NCI-H1930 (cell line): ENCODE results near the gene POU4F1.
"Not testable (repeated sequence)": the region's sequence is repeated elsewhere in the genome, so short reads cannot be mapped to it uniquely, and the experiment has no call there.

ENCODE experiments used
- DNase-seq, 2 experiments: peaks; one replicate each; lab custom pipeline; 2025; lab: John Stamatoyannopoulos, UW

The POU4F1 gene, protein sequence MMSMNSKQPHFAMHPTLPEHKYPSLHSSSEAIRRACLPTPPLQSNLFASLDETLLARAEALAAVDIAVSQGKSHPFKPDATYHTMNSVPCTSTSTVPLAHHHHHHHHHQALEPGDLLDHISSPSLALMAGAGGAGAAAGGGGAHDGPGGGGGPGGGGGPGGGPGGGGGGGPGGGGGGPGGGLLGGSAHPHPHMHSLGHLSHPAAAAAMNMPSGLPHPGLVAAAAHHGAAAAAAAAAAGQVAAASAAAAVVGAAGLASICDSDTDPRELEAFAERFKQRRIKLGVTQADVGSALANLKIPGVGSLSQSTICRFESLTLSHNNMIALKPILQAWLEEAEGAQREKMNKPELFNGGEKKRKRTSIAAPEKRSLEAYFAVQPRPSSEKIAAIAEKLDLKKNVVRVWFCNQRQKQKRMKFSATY

GRCh38 chr13:78603240-78603957 is at the start of gene POU4F1:
TSS of gene POU4F1 (minus strand) at chr13:78603552. CDS start at chr13:78603326, 226 bp downstream.
- DNase-seq: peak; percentile 91 to 93

GRCh38 chr13:78652651-78653050 is 49.3 kb upstream of the POU4F1 start:
- DNase-seq: no peak

GRCh38 chr13:78650717-78651083 is 47.3 kb upstream of the POU4F1 start:
- no peak for DNase-seq

DNA sequence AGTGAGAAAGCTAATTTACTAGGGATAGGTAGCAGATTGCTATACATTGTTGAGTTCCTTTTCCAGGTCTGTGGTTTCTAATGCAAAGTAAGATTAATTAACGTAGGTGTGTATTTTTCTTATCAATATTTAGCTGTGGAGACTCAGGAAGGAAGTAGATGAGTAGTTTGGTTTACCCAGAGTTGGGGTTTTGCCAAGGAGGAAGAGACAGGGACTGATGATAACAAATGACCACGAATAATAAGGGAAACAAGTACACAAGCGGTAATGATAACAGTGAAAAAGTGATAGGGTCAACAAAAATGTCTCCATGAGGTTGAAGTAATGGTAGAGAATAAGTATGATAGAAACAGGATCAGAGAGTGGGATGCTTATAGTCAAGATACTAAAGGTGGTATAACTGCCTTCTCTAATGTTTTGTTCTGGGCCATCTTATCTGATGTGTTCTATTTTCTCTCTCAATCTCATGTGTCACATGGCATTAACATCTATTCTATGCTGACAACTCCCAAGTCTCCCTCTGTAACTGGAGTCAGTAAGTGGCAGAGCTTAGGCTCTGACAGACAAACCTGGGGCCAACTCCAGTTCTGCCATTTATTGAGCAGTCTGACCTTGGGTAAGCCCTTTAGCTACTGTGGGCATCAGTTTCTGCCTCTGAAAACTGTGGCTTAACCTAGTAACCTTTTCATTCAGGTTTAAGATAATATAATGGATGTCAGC is 46.8 kb upstream of the POU4F1 start:
- no peak for DNase-seq

DNA sequence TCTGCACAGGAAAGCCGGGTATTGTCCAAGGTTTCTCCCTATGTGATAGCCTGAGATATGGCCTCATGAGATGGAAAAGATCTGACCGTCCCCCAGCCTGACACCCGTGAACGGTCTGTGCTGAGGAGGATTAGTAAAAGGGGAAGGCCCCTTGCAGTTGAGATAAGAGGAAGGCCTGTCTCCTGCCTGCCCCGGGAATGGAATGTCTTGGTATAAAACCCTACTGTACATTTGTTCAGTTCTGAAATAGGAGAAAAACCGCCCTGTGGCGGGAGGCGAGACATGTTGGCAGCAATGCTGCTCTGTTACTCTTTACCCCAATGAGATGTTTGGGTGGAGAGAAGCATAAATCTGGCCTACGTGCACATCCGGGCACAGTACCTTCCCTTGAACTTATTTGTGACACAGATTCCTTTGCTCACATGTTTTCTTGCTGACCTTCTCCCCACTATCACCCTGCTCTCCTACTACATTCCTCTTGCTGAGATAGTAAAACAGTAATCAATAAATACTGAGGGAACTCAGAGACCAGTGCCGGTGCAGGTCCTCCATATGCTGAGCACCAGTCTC is 43.8 kb upstream of the POU4F1 start:
- DNase-seq: not testable (repeated sequence)

DNA sequence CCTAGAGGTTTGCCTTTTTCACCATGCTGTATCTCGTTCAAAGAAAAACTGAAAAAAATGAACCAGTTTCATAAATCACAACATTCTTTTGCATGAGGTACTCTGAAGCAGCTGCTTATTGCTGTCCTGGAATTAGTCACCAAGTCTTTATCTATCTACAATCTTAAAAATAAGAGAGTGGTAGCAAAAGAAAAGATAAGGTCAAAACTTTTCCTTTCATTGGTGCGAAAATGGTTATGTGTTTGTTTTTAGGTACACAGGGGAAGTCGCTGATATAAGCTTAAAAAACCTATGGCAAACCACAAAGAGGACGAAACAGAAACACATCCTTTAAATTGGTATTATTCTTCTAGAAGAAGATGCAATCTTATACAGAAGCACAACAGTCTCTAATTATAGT is 34.9 kb upstream of the POU4F1 start:
- no peak for DNase-seq

GRCh38 chr13:78636495-78636894 is 33.1 kb upstream of the POU4F1 start:
- no peak for DNase-seq

DNA sequence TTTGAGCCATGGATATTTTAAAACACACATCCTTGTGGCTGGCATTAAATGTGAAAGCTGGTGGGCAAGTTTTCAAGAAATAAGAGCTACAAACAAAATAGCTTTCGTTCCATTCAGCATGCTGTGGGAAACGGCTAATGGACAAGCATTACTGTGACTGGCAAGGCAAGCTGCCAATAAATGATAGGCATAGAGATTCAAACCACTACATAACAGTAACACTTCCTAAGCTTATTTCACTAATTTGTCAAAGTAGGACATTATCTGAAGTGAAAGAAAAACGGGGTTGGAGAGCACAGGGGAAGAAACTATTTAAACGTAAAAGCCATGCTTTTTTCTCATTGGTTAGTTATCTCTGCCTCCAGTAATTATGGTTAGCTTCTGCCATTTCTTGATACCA is 29.6 kb upstream of the POU4F1 start:
- DNase-seq: no peak

GRCh38 chr13:78631077-78631476 is 27.7 kb upstream of the POU4F1 start:
- no peak for DNase-seq

DNA sequence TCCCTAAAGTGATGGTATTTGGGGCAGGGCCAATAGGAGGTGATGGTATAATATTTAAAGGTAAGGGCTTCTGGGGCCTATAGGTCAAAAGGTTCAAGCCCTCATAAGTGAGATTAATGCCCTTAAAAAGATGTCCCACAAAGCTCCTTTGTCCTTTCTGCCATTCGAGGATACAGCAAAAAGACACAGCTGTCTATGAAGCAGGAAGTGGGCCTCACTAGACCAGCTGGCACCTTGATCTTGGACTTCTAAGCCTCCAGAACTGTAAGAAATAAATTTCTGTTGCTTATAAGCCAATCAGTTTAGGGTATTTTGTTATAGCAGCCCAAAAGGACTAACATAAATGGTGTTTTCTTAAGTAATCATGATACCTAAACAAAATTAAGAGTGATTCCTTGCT is 27.2 kb upstream of the POU4F1 start:
- no peak for DNase-seq

DNA sequence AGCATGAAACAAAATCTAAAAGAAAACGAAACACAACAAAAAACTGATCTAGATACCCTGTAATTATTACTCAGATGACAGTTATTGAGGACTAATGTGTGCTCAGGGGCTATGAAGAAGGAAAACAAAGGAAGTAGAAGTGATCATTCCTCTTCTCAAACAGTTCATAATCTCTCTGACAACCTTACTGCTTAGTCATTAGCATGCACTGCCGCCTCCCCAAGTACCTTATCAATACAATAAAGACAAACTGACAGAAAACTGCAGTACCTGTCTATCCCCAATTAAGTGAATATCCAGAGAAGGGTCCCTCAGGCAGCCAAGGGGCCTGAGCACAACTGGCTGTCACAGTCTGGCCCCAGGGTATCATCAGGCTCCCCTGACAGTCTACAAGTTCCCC is 22.0 kb upstream of the POU4F1 start:
- DNase-seq: no peak

DNA sequence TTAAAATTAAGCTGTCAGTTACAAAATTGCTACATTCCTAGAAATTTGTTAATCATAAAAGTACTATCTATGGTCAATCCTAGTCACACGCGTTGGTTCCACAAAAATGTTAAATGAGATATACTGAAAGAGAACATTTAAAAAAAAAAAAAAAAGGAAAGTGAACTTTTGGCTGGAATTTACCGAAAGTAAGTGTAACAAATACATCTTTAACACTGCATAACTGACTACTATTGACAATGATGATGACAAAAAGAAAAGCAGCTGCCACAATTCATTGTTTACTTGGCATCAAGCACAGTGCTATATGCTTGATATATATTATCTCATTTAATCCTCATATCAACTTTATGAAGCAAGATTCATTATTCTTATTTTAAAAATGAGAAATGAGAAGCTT is 19.8 kb upstream of the POU4F1 start:
- DNase-seq: no peak

DNA sequence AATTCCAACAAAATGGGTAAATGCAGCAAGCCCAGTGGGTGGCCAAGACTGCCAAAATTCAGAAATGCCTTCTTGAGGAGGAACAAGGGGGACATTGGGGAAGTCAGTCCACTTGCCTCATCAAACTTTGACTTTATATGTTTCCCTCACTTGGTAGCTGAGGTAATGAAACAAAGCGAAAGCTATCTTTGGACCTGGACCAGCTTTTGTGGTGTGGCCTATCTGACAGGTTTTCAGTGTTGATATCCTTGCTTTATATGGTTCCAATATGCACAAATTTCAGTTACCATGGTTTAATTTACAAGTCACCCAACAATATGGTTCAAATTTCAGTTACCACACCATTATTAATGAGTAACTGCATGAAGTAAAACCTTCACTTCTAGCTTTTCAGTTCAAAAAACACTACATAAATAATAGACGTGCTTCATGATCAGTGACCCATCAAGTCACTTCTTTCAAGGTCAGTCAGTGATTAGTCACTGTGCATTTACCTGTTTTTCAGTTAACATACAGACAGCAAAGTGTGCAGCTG is 17.7 kb upstream of the POU4F1 start:
- DNase-seq: no peak

- DNase-seq: no peak
Observed at GRCh38 chr13:78618411-78618810, 15.1 kb upstream of the POU4F1 start.

DNA sequence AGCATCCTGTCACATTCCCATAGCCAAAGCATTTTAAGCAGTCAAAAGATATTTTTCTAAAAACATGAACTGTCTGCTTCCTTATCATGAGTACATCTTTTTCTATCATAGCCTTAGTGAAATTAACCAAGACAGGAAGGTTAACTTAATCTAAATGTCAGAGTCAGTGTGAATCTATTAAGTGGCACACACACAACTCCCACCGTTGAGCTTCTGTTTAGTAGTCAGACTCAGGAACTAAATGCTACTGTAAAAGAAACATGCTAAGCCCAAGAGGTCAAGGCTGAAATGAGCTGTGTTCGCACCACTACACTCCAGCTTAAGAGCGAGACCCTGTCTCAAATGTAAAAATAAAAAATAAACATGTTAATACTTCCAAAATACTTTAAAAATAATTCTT is 7.7 kb upstream of the POU4F1 start:
- no peak for DNase-seq

GRCh38 chr13:78610381-78610883 is 7.1 kb upstream of the POU4F1 start:
- DNase-seq: no peak

DNA sequence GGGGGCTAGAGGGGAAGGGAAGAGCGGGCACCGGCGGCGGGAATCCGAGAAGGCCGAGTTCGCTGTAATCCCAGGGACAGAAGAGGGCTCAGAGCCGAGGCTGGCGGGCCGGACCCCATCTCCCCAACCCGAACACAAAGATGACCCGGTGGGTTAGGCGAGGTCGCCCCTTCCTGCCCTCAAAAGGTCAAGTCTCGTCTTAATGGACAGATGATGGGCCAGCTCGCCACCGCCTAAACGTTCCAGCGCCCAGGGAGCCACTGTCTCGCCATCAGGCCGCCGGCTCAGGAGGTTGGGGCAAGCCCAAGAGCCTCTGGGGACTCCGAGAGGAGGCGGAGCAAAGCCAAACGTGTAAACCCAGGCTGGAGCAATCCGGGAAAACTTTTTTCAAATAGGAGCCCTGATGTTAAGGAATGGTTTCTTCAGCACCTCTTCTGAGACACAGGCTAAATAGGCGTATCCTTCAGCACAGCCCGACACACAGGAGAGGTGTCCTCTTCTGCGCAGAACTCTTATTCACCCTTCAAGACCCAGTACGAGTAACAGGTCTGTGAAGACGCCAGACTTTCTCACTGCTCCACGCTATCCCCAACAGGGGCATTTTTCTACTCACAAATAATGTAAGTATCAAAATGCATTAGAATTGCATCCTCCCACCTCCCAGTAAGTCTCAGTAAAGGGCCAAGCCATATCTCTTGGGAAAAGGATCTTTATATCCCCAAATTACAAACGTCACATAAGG is 6.3 kb upstream of the POU4F1 start:
- no peak for DNase-seq

DNA sequence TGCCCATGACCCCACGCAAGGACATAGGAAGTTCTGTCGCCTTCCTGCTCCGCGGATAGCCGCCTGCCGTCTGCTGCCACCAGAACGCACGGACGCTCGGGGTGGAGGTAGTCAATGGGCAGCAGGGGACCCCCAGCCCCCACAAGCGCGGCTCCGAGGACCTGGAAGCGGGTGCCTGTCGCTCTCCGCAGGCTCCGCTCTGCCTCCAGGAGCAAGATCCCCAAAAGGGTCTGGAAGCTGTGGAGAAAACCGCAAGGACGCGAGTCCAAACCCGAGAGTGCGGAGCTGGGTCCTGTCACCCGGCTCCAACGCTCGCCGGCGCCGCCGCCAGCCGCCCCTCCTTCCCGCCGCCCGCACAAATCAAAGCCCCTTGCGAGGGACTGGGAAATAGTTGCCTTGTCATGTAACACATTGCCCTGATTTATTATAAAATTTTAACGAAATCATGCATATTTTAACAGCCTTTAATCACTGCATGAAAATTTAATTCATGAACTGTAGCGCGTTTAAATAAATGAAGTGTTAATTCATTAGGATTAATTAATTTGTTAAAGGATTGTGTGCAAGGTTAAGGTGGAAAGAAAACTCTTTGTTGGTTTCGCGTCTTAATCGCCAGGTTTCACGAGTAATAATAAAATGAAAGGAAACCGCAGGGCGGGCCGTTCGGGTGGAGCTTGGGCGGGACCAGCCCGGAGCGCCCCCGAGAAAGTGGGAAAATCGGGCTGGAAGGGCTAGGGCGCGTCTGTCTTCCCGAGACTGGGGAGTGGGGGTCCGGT is 5.5 kb upstream of the POU4F1 start:
- DNase-seq: no peak

DNA sequence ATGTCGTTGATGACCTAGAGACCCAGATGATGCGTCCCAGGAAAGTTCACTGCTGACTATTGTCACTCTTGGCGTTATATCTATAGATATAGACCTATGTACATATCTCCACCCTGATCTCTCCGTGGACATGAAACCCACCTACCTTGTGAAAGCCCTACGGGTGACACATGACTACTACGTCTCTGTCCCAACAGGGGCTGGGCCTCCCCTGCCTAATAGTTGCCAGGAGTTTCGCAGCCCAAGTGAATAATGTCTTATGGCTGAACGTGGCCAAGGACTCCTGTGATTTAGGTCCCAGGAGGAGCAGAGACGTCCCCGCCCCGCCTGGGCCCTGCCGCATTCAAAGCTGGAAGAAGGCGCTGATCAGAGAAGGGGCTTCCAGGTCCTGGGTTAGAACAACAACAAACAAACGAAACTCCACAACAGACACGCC is 4.9 kb upstream of the POU4F1 start:
- DNase-seq: no peak
